Stimulated activated CD8-positive, alpha-beta memory T cell treated with anti-CD3 and anti-CD28 coated beads, Interleukin-12 subunit alpha, Interleukin-12 subunit beta, amount 100 ng/mL, for 1 hour (primary cell): Measurements from ENCODE around the gene GABRB3.

Source experiments
- DNase-seq: peaks from one replicate; pipeline ENCODE4 v3.0.0-alpha.2; 2020; ENCODE audit warnings: low read depth

GABRB3 gene

GRCh38 chr15:26772154-26773066 is at the start of gene GABRB3:
Gene GABRB3, minus strand, starts transcription at chr15:26773066.
- DNase-seq, result no peak

- no peak for DNase-seq
Observed at GRCh38 chr15:26807517-26808427, 34.9 kb upstream of the GABRB3 start.

GRCh38 chr15:26806574-26806973 is 33.7 kb upstream of the GABRB3 start:
- no peak for DNase-seq

GRCh38 chr15:26806151-26806550 is 33.3 kb upstream of the GABRB3 start:
- DNase-seq, result no peak

GRCh38 chr15:26805470-26805869 is 32.6 kb upstream of the GABRB3 start:
- no peak for DNase-seq

- no peak for DNase-seq
Observed at GRCh38 chr15:26804063-26804804, 31.4 kb upstream of the GABRB3 start.

- no peak for DNase-seq
Observed at GRCh38 chr15:26790118-26790517, 17.3 kb upstream of the GABRB3 start.

- no peak for DNase-seq
Observed at GRCh38 chr15:26781816-26782215, 8.9 kb upstream of the GABRB3 start.

GRCh38 chr15:26773917-26774316 is 1.1 kb upstream of the GABRB3 start:
- DNase-seq, result no peak

GRCh38 chr15:26773067-26773877 is 406 bp upstream of the GABRB3 start:
- no peak for DNase-seq

GRCh38 chr15:26771578-26772153 is 1.2 kb downstream of the GABRB3 start:
- DNase-seq, result no peak

- no peak for DNase-seq
Observed at GRCh38 chr15:26771168-26771567, 1.7 kb downstream of the GABRB3 start.

- DNase-seq, result no peak
Observed at GRCh38 chr15:26767169-26767670, 5.6 kb downstream of the GABRB3 start.

- DNase-seq, result no peak
Observed at GRCh38 chr15:26766262-26766661, 6.6 kb downstream of the GABRB3 start.

- no peak for DNase-seq
Observed at GRCh38 chr15:26759986-26760385, 12.9 kb downstream of the GABRB3 start.

- no peak for DNase-seq
Observed at GRCh38 chr15:26758079-26758478, 14.8 kb downstream of the GABRB3 start.

GRCh38 chr15:26757141-26757540 is 15.7 kb downstream of the GABRB3 start:
- no peak for DNase-seq

GRCh38 chr15:26744894-26745293 is 28.0 kb downstream of the GABRB3 start:
- no peak for DNase-seq

GRCh38 chr15:26739791-26740190 is 33.1 kb downstream of the GABRB3 start:
- DNase-seq, result no peak

GRCh38 chr15:26738996-26739395 is 33.9 kb downstream of the GABRB3 start:
- no peak for DNase-seq
